Measurements from ENCODE around the gene FLNB.

Gene FLNB

GRCh38 chr3:58164199-58164879 lies 156.1 kb downstream of the FLNB start:
- DNase-seq (ENCODE audit: low read depth): no peak

DNA sequence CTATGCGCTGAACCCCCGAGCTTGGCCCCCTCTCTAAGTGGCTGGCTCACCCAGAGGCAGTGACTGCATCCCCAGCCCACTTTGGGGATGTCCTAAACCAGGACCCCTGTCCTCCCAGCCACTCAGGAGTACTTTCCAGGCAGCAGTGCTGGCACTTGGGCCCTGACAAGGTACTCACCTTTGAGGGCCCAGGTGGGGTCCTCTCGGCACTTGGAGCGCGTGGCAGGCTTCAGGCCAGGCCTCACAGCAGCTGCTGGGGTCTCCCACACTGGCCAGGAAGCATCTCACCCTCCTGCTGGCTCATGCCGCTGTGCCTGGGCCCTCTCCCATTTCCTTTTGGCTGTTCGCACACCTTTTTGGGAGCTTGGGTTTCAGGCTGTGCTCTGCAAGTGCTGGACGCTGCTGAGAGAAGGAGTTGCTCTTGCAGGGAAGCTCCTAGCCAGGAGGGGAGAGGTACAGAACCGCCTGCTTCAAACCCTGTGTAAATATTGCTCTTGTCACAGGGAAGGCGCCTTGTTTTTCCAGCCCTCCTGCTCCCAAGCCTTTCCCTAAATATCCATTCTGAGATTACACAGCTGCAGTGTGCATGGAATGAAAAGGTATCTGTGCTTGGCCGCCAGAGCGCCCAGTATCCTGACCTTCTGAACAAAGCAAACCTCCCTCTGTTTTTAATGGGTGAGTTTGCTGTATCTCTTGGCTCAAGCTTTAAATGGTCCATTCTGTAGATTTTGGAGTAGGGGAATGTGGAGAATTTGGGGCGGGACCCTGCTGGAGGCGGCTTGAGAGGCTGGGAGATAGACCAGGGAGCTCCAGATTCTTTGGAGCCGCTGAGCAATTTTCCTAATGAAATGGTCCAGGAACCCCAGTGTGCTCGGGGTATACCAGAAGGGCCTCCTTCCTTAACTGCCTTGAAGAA lies 156.9 kb downstream of the FLNB start:
- DNase-seq (ENCODE audit: low read depth): no peak

- DNase-seq (ENCODE audit: low read depth): no peak
Observed at GRCh38 chr3:58167431-58168351, 159.5 kb downstream of the FLNB start.

DNA sequence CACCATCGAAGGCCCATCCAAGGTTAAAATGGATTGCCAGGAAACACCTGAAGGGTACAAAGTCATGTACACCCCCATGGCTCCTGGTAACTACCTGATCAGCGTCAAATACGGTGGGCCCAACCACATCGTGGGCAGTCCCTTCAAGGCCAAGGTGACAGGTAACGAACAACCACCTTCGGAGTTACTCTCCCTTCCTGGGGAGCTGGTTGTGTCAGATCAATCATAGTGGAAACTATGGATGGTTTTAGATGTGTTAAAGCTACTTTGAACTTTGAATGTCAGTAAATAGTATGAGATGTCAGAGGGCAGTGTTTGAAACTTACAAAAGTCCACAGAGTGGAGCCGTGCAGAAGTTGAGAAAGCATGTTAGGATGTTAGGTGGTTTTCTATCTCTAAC lies 160.3 kb downstream of the FLNB start:
- no peak for DNase-seq (ENCODE audit: low read depth)

GRCh38 chr3:58169371-58169770 lies 161.1 kb downstream of the FLNB start:
- no peak for DNase-seq (ENCODE audit: low read depth)

- no peak for DNase-seq (ENCODE audit: low read depth)
Observed at GRCh38 chr3:58170376-58170775, 162.2 kb downstream of the FLNB start.

GRCh38 chr3:58171126-58171525 lies 162.9 kb downstream of the FLNB start:
- no peak for DNase-seq (ENCODE audit: low read depth)

GRCh38 chr3:58173029-58173668 lies 164.9 kb downstream of the FLNB start:
- no peak for DNase-seq (ENCODE audit: low read depth)

DNA sequence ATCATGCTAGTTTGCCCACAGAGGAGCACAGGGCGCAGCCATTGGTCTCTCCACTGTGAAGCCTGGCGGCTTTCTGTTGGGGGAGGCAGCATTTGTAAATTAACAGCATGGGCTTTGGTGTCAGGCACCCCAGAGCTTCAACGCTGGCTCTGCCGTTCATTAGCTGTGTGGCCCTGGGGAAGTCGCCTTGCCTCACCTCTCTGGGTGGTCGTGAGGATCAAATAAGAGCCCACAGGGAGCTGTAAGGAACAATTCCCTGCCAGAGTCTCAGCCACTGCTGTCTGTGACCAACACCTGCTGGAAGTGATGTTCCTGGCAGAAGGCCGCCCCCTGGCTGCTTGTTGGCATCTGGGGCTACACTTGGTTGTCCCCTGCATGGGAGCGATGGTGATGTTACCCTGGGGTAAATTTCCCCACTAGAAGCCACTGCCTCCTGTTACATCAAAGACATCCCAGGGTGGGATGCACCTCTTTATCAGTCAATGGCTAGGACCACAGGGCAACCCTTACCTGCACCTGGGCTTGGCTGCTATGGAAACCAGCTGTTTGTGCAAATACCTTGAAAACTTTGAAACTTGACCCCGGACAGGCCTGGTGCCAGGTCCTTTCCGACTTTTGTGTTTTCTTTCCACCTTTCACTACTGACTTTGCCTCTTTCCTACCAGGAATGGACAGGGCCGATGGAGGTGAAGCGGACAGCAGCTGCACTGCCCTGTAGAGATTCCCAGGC lies 165.6 kb downstream of the FLNB start:
- no peak for DNase-seq (ENCODE audit: low read depth)

DNA sequence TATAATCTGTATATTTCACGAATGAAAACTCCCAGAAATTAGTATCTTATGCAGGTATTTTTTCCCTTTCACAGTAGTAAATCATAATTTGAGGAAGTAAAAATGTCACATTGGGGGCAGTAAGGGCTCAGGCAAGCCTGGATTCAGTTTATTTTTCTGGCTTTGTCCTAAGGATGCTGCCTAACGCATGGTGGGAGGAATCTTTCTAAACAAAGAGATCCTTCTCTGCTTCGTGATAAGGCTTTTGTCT lies 166.9 kb downstream of the FLNB start:
- DNase-seq (ENCODE audit: low read depth): no peak

- no peak for DNase-seq (ENCODE audit: low read depth)
Observed at GRCh38 chr3:58175437-58176184, 167.4 kb downstream of the FLNB start.

DNA sequence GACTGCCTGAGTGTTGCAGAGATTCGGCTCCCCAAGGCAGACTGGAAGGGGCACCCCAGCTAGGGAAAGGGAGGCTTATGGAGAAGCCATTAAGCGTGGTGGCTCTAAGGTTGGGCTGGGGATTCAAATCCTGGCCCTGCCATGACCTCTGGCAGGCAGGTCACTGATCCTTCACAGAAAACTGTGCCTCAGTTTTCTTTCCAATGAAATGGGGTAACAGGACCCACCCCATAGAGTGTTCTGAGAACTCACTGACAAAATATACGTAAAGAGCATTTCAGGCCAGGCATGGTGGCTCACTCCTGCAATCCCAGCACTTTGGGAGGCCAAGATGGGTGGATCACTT lies 167.9 kb downstream of the FLNB start:
- no peak for DNase-seq (ENCODE audit: low read depth)

- DNase-seq (ENCODE audit: low read depth): no peak
Observed at GRCh38 chr3:58176827-58177489, 168.7 kb downstream of the FLNB start.

- DNase-seq (ENCODE audit: low read depth): peak; percentile 62
Observed at GRCh38 chr3:58177747-58178527, 169.7 kb downstream of the FLNB start.

- DNase-seq (ENCODE audit: low read depth): no peak
Observed at GRCh38 chr3:58178528-58179234, 170.5 kb downstream of the FLNB start.

GRCh38 chr3:58179235-58180098 lies 171.2 kb downstream of the FLNB start:
- no peak for DNase-seq (ENCODE audit: low read depth)

DNA sequence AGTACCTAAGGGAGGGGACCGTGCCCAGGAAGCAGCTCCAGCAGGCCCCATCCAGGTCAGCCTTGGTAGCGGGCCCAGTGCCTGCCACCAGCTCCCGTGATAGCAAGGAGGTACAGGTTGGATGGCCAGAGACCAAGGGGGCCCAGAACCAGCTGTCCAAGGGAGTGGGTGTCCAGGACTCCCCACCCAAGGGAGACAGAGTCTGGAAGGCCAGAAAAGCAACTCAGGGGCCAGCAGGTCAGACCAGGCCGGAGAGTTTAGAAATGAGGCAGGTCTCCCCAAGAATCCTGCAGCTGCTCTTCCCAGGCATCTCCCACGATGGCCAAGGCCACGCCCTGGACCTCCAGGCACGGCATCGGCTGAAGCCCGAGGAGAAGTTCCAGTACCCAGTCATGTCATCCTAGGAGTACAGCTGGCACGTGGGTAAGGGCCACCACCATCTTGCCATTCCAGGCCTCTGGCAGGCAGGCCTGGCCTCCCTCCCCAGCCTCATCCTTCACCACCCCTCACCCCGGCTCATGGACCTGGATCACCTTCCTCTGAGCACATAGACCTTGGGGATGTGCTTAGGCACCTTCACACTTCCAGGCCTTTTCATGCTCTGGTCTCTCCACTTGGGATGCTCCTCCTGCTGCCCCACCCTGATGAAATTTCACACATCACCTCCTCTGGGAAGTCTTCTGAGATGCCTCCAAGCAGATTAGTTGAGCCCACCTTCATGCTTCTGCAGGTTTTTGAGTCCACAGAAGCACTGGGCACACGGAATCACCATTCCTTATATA lies 172.1 kb downstream of the FLNB start:
- DNase-seq (ENCODE audit: low read depth): no peak

Data from T-helper 22 cell (primary cell).